ENCODE measurements around the gene MFSD6. TPM values are rescaled to one million over a fixed set of nuclear protein-coding genes. Genes with fewer than 3 reads are reported as not detected.

MFSD6 gene
- total and polyA plus RNA-seq, 4 experiments from 2014 or later, result 7.7 to 47.5 (median 33.7) TPM

DNA sequence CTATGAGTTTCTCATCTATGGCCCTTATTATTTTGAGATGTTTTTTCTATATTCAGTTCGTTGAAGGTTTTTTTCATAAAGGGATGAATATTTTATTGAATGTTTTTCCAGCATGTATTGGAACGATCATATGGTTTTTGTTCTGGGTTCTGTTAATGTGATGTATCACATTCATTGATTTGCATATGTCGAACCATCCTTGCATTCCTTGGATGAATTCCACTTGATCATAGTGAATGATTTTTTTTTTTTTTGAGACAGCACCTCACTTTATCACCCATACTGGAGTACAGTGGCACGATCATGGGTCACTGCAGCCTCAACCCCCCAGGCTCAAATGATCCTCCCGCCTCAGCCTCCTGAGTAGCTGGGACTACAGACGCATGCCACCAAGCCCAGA, 131.9 kb downstream of the MFSD6 start:
- H3K4me1 ChIP-seq (ENCODE audit: insufficient read depth, low read length), result peaks cover 6% of the 10 kb centered on the region
- peaks cover 0 to 10% of the 10 kb centered on the region in 2 donors for H3K9me3 ChIP-seq (ENCODE audit: control insufficient read depth in 1 of 2, low read length in 2 of 2)
- no peaks in the 10 kb centered on the region for H3K36me3 ChIP-seq (ENCODE audit: insufficient read depth, low read length)
- Mint-ChIP-seq H3K27ac (peak overlapping the region in 1 of 7 donors; percentile 25), H3K4me3 (no peak overlapping the region), H3K36me3 (peaks cover 37 to 38% of the 10 kb centered on the region in 2 donors), H3K4me1 (peaks cover 12 to 20% (median 19%) of the 10 kb centered on the region in 4 donors), H3K9me3 (peaks cover 0 to 66% (median 45%) of the 10 kb centered on the region in 8 donors), H3K27me3 (no peaks in the 10 kb centered on the region)
- POLR2A ChIA-PET (ENCODE audit: partially characterized antibody), result no interaction called here
- no peak for DNase-seq
- no peak overlapping the region for H3K27ac ChIP-seq (ENCODE audit: low read depth, low read length)
- intact Hi-C loops (cut with micrococcal nuclease), result no loop called here
- CTCF ChIA-PET (ENCODE audit: partially characterized antibody), result no interaction called here
- H3K4me3 ChIP-seq (ENCODE audit: low read length in 2 of 2), result no peak overlapping the region
- no peaks in the 10 kb centered on the region for H3K27me3 ChIP-seq (ENCODE audit: insufficient read depth, low read length)

GRCh38 chr2:190545093-190545492, 136.9 kb downstream of the MFSD6 start:
- Histone ChIP-seq H3K27me3 (ENCODE audit: insufficient read depth, low read length) (no peaks in the 10 kb centered on the region), H3K36me3 (ENCODE audit: insufficient read depth, low read length) (no peaks in the 10 kb centered on the region), H3K4me3 (ENCODE audit: low read length in 2 of 2) (no peak overlapping the region), H3K9me3 (ENCODE audit: control insufficient read depth in 1 of 2, low read length in 2 of 2) (peaks cover 0 to 4% of the 10 kb centered on the region in 2 donors), H3K4me1 (ENCODE audit: insufficient read depth, low read length) (no peaks in the 10 kb centered on the region), H3K27ac (ENCODE audit: low read depth, low read length) (no peak overlapping the region)
- Mint-ChIP-seq H3K4me3 (no peak overlapping the region), H3K27me3 (no peaks in the 10 kb centered on the region), H3K36me3 (peaks cover 19 to 23% of the 10 kb centered on the region in 2 donors), H3K27ac (no peak overlapping the region), H3K9me3 (peaks cover 0 to 34% (median 29%) of the 10 kb centered on the region in 8 donors), H3K4me1 (no peaks in the 10 kb centered on the region)
- ChIA-PET CTCF (ENCODE audit: partially characterized antibody) (no interaction called here), POLR2A (ENCODE audit: partially characterized antibody) (interaction anchor here (1.0 kb wide), 1 partner anchor 11 kb away, joined by 4 read pairs; the partner anchor contains the start of gene NEMP2)
- intact Hi-C loops (cut with micrococcal nuclease), result no loop called here
- DNase-seq, result no peak

- H3K9me3 Mint-ChIP-seq, result peaks cover 0 to 27% (median 22%) of the 10 kb centered on the region in 8 donors
- no peak overlapping the region for H3K4me3 Mint-ChIP-seq
- H3K4me1 ChIP-seq (ENCODE audit: insufficient read depth, low read length), result no peaks in the 10 kb centered on the region
- no peaks in the 10 kb centered on the region for H3K4me1 Mint-ChIP-seq
- peaks cover 14 to 18% of the 10 kb centered on the region in 2 donors for H3K36me3 Mint-ChIP-seq
- H3K4me3 ChIP-seq (ENCODE audit: low read length in 2 of 2), result no peak overlapping the region
- CTCF ChIA-PET (ENCODE audit: partially characterized antibody), result no interaction called here
- POLR2A ChIA-PET (ENCODE audit: partially characterized antibody), result interaction anchor here (1.3 kb wide), 1 partner anchor 13 kb away, joined by 5 read pairs; no protein-coding TSS in a partner anchor
- no peak overlapping the region for H3K27ac ChIP-seq (ENCODE audit: low read depth, low read length)
- H3K27me3 Mint-ChIP-seq, result no peaks in the 10 kb centered on the region
- no peaks in the 10 kb centered on the region for H3K36me3 ChIP-seq (ENCODE audit: insufficient read depth, low read length)
- intact Hi-C loops (cut with micrococcal nuclease), result no loop called here
- DNase-seq, result no peak
- H3K27ac Mint-ChIP-seq, result no peak overlapping the region
- no peaks in the 10 kb centered on the region for H3K9me3 ChIP-seq (ENCODE audit: control insufficient read depth in 1 of 2, low read length in 2 of 2)
- H3K27me3 ChIP-seq (ENCODE audit: insufficient read depth, low read length), result no peaks in the 10 kb centered on the region
Measured at GRCh38 chr2:190545555-190546385, 137.6 kb downstream of the MFSD6 start.

GRCh38 chr2:190546734-190547133, 138.6 kb downstream of the MFSD6 start:
- H3K4me3 ChIP-seq (ENCODE audit: low read length in 2 of 2), result no peak overlapping the region
- CTCF ChIA-PET (ENCODE audit: partially characterized antibody), result no interaction called here
- peaks cover 0 to 18% (median 12%) of the 10 kb centered on the region in 8 donors for H3K9me3 Mint-ChIP-seq
- DNase-seq, result no peak
- H3K36me3 Mint-ChIP-seq, result peaks cover 8 to 11% of the 10 kb centered on the region in 2 donors
- H3K27me3 Mint-ChIP-seq, result no peaks in the 10 kb centered on the region
- H3K4me1 ChIP-seq (ENCODE audit: insufficient read depth, low read length), result no peaks in the 10 kb centered on the region
- H3K36me3 ChIP-seq (ENCODE audit: insufficient read depth, low read length), result no peaks in the 10 kb centered on the region
- peaks cover under 1 to 2% (median 1%) of the 10 kb centered on the region in 4 donors for H3K4me1 Mint-ChIP-seq
- H3K9me3 ChIP-seq (ENCODE audit: control insufficient read depth in 1 of 2, low read length in 2 of 2), result no peaks in the 10 kb centered on the region
- POLR2A ChIA-PET (ENCODE audit: partially characterized antibody), result interaction anchor here (0.7 to 1.3 kb wide), 2 partner anchors 14 to 16 kb away, joined by 3 to 5 read pairs; no protein-coding TSS in a partner anchor
- no peaks in the 10 kb centered on the region for H3K27me3 ChIP-seq (ENCODE audit: insufficient read depth, low read length)
- intact Hi-C loops (cut with micrococcal nuclease), result no loop called here
- H3K27ac Mint-ChIP-seq, result no peak overlapping the region
- H3K27ac ChIP-seq (ENCODE audit: low read depth, low read length), result no peak overlapping the region
- H3K4me3 Mint-ChIP-seq, result no peak overlapping the region

GRCh38 chr2:190547886-190548285, 139.7 kb downstream of the MFSD6 start:
- no peak overlapping the region for H3K4me3 ChIP-seq (ENCODE audit: low read length in 2 of 2)
- DNase-seq, result no peak
- peaks cover under 1 to 4% of the 10 kb centered on the region in 2 donors for H3K36me3 Mint-ChIP-seq
- no peaks in the 10 kb centered on the region for H3K36me3 ChIP-seq (ENCODE audit: insufficient read depth, low read length)
- no peaks in the 10 kb centered on the region for H3K27me3 ChIP-seq (ENCODE audit: insufficient read depth, low read length)
- peaks cover 1 to 7% (median 6%) of the 10 kb centered on the region in 4 donors for H3K4me1 Mint-ChIP-seq
- peaks cover 0 to 6% (median 2%) of the 10 kb centered on the region in 8 donors for H3K9me3 Mint-ChIP-seq
- H3K4me3 Mint-ChIP-seq, result no peak overlapping the region
- H3K9me3 ChIP-seq (ENCODE audit: control insufficient read depth in 1 of 2, low read length in 2 of 2), result no peaks in the 10 kb centered on the region
- no peaks in the 10 kb centered on the region for H3K4me1 ChIP-seq (ENCODE audit: insufficient read depth, low read length)
- ChIA-PET CTCF (ENCODE audit: partially characterized antibody) (no interaction called here), POLR2A (ENCODE audit: partially characterized antibody) (no interaction called here)
- no peak overlapping the region for H3K27ac ChIP-seq (ENCODE audit: low read depth, low read length)
- no peaks in the 10 kb centered on the region for H3K27me3 Mint-ChIP-seq
- H3K27ac Mint-ChIP-seq, result peak overlapping the region in 1 of 7 donors; percentile 47
- intact Hi-C loops (cut with micrococcal nuclease), result no loop called here

DNA sequence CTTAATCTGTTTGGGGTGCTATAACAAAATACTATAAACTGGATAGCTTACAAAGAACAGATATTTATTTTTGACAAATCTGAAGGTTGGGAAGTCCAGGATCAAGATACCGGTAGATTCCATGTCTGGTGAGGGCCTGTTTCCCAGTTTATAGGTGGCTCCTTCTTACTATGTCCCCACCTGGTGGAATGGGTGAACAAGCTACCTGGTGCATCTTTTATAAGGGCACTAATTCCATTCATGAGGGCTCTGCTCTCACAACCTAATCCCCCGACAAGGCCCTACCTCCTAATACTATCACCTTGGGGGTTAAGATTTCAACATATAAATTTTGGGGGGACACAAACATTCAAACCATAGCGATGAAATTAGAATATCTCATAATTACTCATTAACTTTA, 142.0 kb downstream of the MFSD6 start:
- peaks cover 0 to 2% of the 10 kb centered on the region in 2 donors for H3K36me3 Mint-ChIP-seq
- CTCF ChIA-PET (ENCODE audit: partially characterized antibody), result no interaction called here

More for the DNA sequence above, 142.0 kb downstream of the MFSD6 start:
- H3K4me1 ChIP-seq (ENCODE audit: insufficient read depth, low read length), result no peaks in the 10 kb centered on the region
- H3K4me3 Mint-ChIP-seq, result no peak overlapping the region
- no peaks in the 10 kb centered on the region for H3K9me3 ChIP-seq (ENCODE audit: control insufficient read depth in 1 of 2, low read length in 2 of 2)
- no peak overlapping the region for H3K4me3 ChIP-seq (ENCODE audit: low read length in 2 of 2)
- H3K27ac ChIP-seq (ENCODE audit: low read depth, low read length), result no peak overlapping the region
- peaks cover 1 to 7% (median 6%) of the 10 kb centered on the region in 4 donors for H3K4me1 Mint-ChIP-seq
- intact Hi-C loops (cut with micrococcal nuclease), result loop anchor here (1.0 kb wide), 1 partner anchor 167 kb away; no protein-coding TSS in a partner anchor
- H3K9me3 Mint-ChIP-seq, result peaks cover 0 to 1% (median 0%) of the 10 kb centered on the region in 8 donors
- H3K27me3 Mint-ChIP-seq, result no peaks in the 10 kb centered on the region
- no peaks in the 10 kb centered on the region for H3K27me3 ChIP-seq (ENCODE audit: insufficient read depth, low read length)
- POLR2A ChIA-PET (ENCODE audit: partially characterized antibody), result interaction anchor here (0.7 to 2.1 kb wide), 4 partner anchors 13 to 141 kb away, joined by 3 to 7 read pairs (median 3); partner anchors contain the start of gene NEMP2
- no peaks in the 10 kb centered on the region for H3K36me3 ChIP-seq (ENCODE audit: insufficient read depth, low read length)
- no peak for DNase-seq
- H3K27ac Mint-ChIP-seq, result no peak overlapping the region
